OCI-LY7 (cell line): Measurements from ENCODE around the gene ALDH6A1. TPM values are rescaled to one million over a fixed set of nuclear protein-coding genes. Genes with fewer than 3 reads are reported as not detected.
A peak's percentile ranks its signal among the peaks of the same experiment; 100 is the strongest.

Experiments
- BruUV-seq: library from RNA; stranded (reverse); fragments of 400-500 nt; replicated peaks from 2 replicates; lab custom pipeline; 2021; lab: Mats Ljungman, UMichigan
- CTCF ChIA-PET: fragments of 300-600 bp; sonication (Branson Sonifier 250); formaldehyde crosslinking; loops from one replicate; lab custom pipeline; 2022; ENCODE audit warnings: antibody characterized with exemption; ENCODE audit not compliant: unreplicated experiment; lab: Charles Lee
- POLR2A ChIA-PET: fragments of 300-600 bp; sonication (Branson Sonifier 250); formaldehyde crosslinking; loops from one replicate; lab custom pipeline; 2022; ENCODE audit warnings: antibody characterized with exemption; lab: Charles Lee
- DNase-seq: peaks from one replicate; pipeline ENCODE4 v3.0.0-alpha.2; 2015; ENCODE audit warnings: low spot score
- H2AFZ ChIP-seq: fragments of 200-600 bp; sonication (generic), shearing (Covaris generic); 2 replicates; pipeline ENCODE4 v1.6.1; 2014; ENCODE audit warnings: mild to moderate bottlenecking, antibody characterized with exemption, low read length, moderate library complexity
- H3K27ac ChIP-seq: fragments of 200-600 bp; sonication (generic); 2 replicates; pipeline ENCODE4 v1.5.1; 2014; ENCODE audit warnings: mixed run types, low read depth, mild to moderate bottlenecking, moderate library complexity, low read length, inconsistent platforms; ENCODE audit not compliant: poor library complexity, severe bottlenecking
- H3K36me3 ChIP-seq: fragments of 200-600 bp; sonication (generic); 2 replicates; pipeline ENCODE4 v1.6.1; 2014; ENCODE audit warnings: mild to moderate bottlenecking, antibody characterized with exemption, low read length, moderate library complexity, mixed read lengths; ENCODE audit not compliant: insufficient read depth
- H3K4me1 ChIP-seq: fragments of 200-600 bp; sonication (generic); 2 replicates; pipeline ENCODE4 v1.5.1; 2014; ENCODE audit warnings: mild to moderate bottlenecking, low read length; ENCODE audit not compliant: insufficient read depth, poor library complexity, severe bottlenecking
- H3K4me2 ChIP-seq: fragments of 200-600 bp; sonication (generic); 2 replicates; pipeline ENCODE4 v1.6.1; 2014; ENCODE audit warnings: mild to moderate bottlenecking, low read length
- H3K4me3 ChIP-seq: fragments of 200-600 bp; sonication (generic); 2 replicates; pipeline ENCODE4 v1.5.1; 2014; ENCODE audit warnings: mild to moderate bottlenecking, low read depth, low read length; ENCODE audit not compliant: poor library complexity, severe bottlenecking
- H3K79me2 ChIP-seq: fragments of 200-600 bp; sonication (generic); 2 replicates; pipeline ENCODE4 v1.6.1; 2016; ENCODE audit warnings: low read depth, mild to moderate bottlenecking, low read length, moderate library complexity, mixed read lengths; ENCODE audit not compliant: insufficient read depth
- H3K9me2 ChIP-seq: fragments of 200-600 bp; sonication (generic); 2 replicates; pipeline ENCODE4 v1.6.1; 2016; ENCODE audit warnings: mild to moderate bottlenecking, low read length, mixed read lengths; ENCODE audit not compliant: insufficient read depth
- H3K9me3 ChIP-seq: fragments of 200-600 bp; sonication (generic); 2 replicates; pipeline ENCODE4 v1.6.1; 2014; ENCODE audit warnings: mild to moderate bottlenecking, mixed run types, low read length, mixed read lengths
- H4K20me1 ChIP-seq: fragments of 200-600 bp; sonication (generic); 2 replicates; pipeline ENCODE4 v1.6.1; 2014; ENCODE audit warnings: mild to moderate bottlenecking, antibody characterized with exemption, low read length, moderate library complexity, mixed read lengths; ENCODE audit not compliant: insufficient read depth
- CTCF ChIP-seq: fragments of 200-600 bp; sonication (generic); conservative IDR thresholded peaks from 2 replicates; pipeline ENCODE4 v1.5.1; 2014; ENCODE audit warnings: mild to moderate bottlenecking, antibody characterized with exemption, low read length, moderate library complexity, mixed read lengths
- EZH2phosphoT487 ChIP-seq: fragments of 200-600 bp; sonication (generic); IDR thresholded peaks from 2 replicates; pipeline ENCODE4 v1.6.1; 2018; ENCODE audit warnings: low read depth, borderline replicate concordance, mild to moderate bottlenecking, mixed run types, antibody characterized with exemption, low read length, moderate library complexity, mixed read lengths
- intact Hi-C: fragments of 100-400 bp; cut with micrococcal nuclease; formaldehyde crosslinking; loops from one replicate; pipeline ENCODE4 v1.10.0; 2022; ENCODE audit not compliant: unreplicated experiment
- total RNA-seq, 2 experiments: library from RNA; depleted of rRNA in 1 of 2; stranded (reverse); fragments of >200 nt in 1 of 2; shearing (Covaris generic) in 1 of 2; gene quantifications; 2 replicates each; pipeline ENCODE4 v1.2.3, GENCODE V29; 2014 to 2022

ALDH6A1 gene
- total RNA-seq, 2 experiments from 2014 or later = 17.0 to 20.7 TPM

- intact Hi-C loops = loop anchor here (2.0 kb wide), 1 partner anchor 67 kb away; the partner anchor contains the start of genes BBOF1 and ENTPD5
- H3K27ac ChIP-seq = no peak overlapping the region
- ChIA-PET POLR2A (interaction anchor here (0.9 kb wide), 1 partner anchor 11 kb away, joined by 4 read pairs; no protein-coding TSS in a partner anchor), CTCF (no interaction called here)
- H3K36me3 ChIP-seq = peaks cover 3% of the 10 kb centered on the region; the same call in 1 of the 2 replicates
- TF ChIP-seq CTCF = no peak
- no peak for TF ChIP-seq EZH2phosphoT487
- H3K9me3 ChIP-seq = no peaks in the 10 kb centered on the region
- H3K4me2 ChIP-seq = peak overlapping the region; percentile 90
- BruUV-seq = no TSS peak
- no peaks in the 10 kb centered on the region for H3K9me2 ChIP-seq
- H3K4me1 ChIP-seq = peaks cover 23% of the 10 kb centered on the region
- no peak overlapping the region for H2AFZ ChIP-seq
- peak overlapping the region; percentile 79 for H3K4me3 ChIP-seq
- peaks cover 27% of the 10 kb centered on the region for H3K79me2 ChIP-seq
- H4K20me1 ChIP-seq = no peaks in the 10 kb centered on the region
- peak; percentile 50 for DNase-seq
These were observed 1.6 kb upstream of the ALDH6A1 start for GRCh38 chr14:74085828-74086227.

GRCh38 chr14:74085047-74085637 lies 889 bp upstream of the ALDH6A1 start:
- Histone ChIP-seq H4K20me1 (no peaks in the 10 kb centered on the region), H3K27ac (peak overlapping the region; percentile 30), H3K36me3 (no peaks in the 10 kb centered on the region), H3K4me3 (peak overlapping the region; percentile 79), H3K4me1 (peaks cover 23% of the 10 kb centered on the region), H3K9me3 (no peaks in the 10 kb centered on the region), H3K79me2 (peaks cover 27% of the 10 kb centered on the region), H2AFZ (peak overlapping the region; percentile 18), H3K9me2 (no peaks in the 10 kb centered on the region), H3K4me2 (peak overlapping the region; percentile 90)
- TF ChIP-seq CTCF (no peak), EZH2phosphoT487 (no peak)
- CTCF ChIA-PET = no interaction called here
- TSS peak; percentile 72 for BruUV-seq
- POLR2A ChIA-PET = no interaction called here
- intact Hi-C loops = loop anchor here (2.0 kb wide), 1 partner anchor 66 kb away; the partner anchor contains the start of genes BBOF1 and ENTPD5
- peak; percentile 12 for DNase-seq

- BruUV-seq = no TSS peak
- H3K9me2 ChIP-seq = no peaks in the 10 kb centered on the region
- no peaks in the 10 kb centered on the region for H3K9me3 ChIP-seq
- no peaks in the 10 kb centered on the region for H3K36me3 ChIP-seq
- peak; percentile 4 for DNase-seq
- H3K4me2 ChIP-seq = peak overlapping the region; percentile 96
- peaks cover 24% of the 10 kb centered on the region for H3K79me2 ChIP-seq
- TF ChIP-seq CTCF (no peak; the same call in 1 of the 2 replicates), EZH2phosphoT487 (no peak)
- intact Hi-C loops = loop anchor here (2.0 kb wide), 1 partner anchor 65 kb away; the partner anchor contains the start of genes BBOF1 and ENTPD5
- no peaks in the 10 kb centered on the region for H4K20me1 ChIP-seq
- peak overlapping the region; percentile 79 for H3K4me3 ChIP-seq
- peaks cover 23% of the 10 kb centered on the region for H3K4me1 ChIP-seq
- CTCF ChIA-PET = interaction anchor here (0.6 kb wide), 1 partner anchor 197 kb away, joined by 3 read pairs; no protein-coding TSS in a partner anchor
- no peak overlapping the region for H3K27ac ChIP-seq
- H2AFZ ChIP-seq = peak overlapping the region; percentile 74
- POLR2A ChIA-PET = interaction anchor here (0.6 to 1.1 kb wide), 3 partner anchors 23 to 60 kb away, joined by 3 to 4 read pairs (median 3); no protein-coding TSS in a partner anchor
These were observed 423 bp downstream of the ALDH6A1 start for GRCh38 chr14:74083784-74084276.
